Ovary (tissue), 9 donors: ENCODE measurements around the gene CUEDC2. TPM values are rescaled to one million over a fixed set of nuclear protein-coding genes. Genes with fewer than 3 reads are reported as not detected.

Experiments
- DNase-seq, 5 donors: peaks; one replicate each; pipeline ENCODE4 v3.0.0-alpha.2; 2019 to 2020
- H3K27ac ChIP-seq, 2 donors: fragments of 200-600 bp; one replicate each; pipeline versions ENCODE4 v1.5.1 to v1.8.0; 2019 to 2022
- H3K27me3 ChIP-seq: fragments of 200-600 bp; one replicate; pipeline ENCODE4 v1.8.0; 2022
- H3K36me3 ChIP-seq: fragments of 200-600 bp; sonication (generic); one replicate; pipeline ENCODE4 v1.5.1; 2019
- H3K4me1 ChIP-seq: one replicate; pipeline ENCODE4 v1.8.1; 2013; ENCODE audit warnings: mild to moderate bottlenecking, moderate library complexity; ENCODE audit not compliant: insufficient read depth
- H3K4me3 ChIP-seq: fragments of 200-600 bp; sonication (generic); one replicate; pipeline ENCODE4 v1.5.1; 2017
- H3K9me3 ChIP-seq, 2 donors: fragments of 200-600 bp in 1 of 2; sonication (generic) in 1 of 2; one replicate each; pipeline versions ENCODE4 v1.5.1 to v1.8.1; 2013 to 2019; ENCODE audit warnings: mild to moderate bottlenecking in 1 of 2, moderate library complexity in 1 of 2
- EP300 ChIP-seq: sonication (generic); formaldehyde crosslinking; IDR thresholded peaks from one replicate; pipeline ENCODE4 v1.6.1; 2017; ENCODE audit warnings: antibody characterized with exemption
- POLR2A ChIP-seq: fragments of 450-650 bp; IDR thresholded peaks from one replicate; pipeline ENCODE4 v1.6.1; 2017; ENCODE audit warnings: antibody characterized with exemption, mild to moderate bottlenecking, moderate library complexity
- WGBS, 3 donors: extraction: QIAGEN DNeasy Blood & Tissue Kit in 1 of 3; methylation state at CpG; one replicate each; pipeline versions ENCODE4 v1.1.5 to v1.1.7; 2013 to 2017; 5-methylcytosine and 5-hydroxymethylcytosine counted together
- intact Hi-C, 4 donors: fragments of 100-400 bp; cut with DNase I; formaldehyde crosslinking; loops; one replicate each; pipeline versions ENCODE4 v1.11.0 to v1.15.1; 2022 to 2023
- polyA plus RNA-seq, 2 donors: library from polyadenylated mRNA; stranded (reverse); fragments of 200-250 nt in 1 of 2; fragments of 350-450 nt in 1 of 2; fragmentation: Illumina TruSeq in 1 of 2; extraction: RNeasy Lipid Tissue Mini Kit (QIAGEN cat#74804) in 1 of 2; gene quantifications; one replicate each; pipeline ENCODE4 v1.2.3, GENCODE V29; 2013 to 2014
- total RNA-seq, 7 donors: library from RNA; depleted of rRNA in 2 of 7; stranded (reverse); fragments of >200 nt in 2 of 7; fragmentation: NEBNext Ultra II Directional in 3 of 7; extraction: Animal tissue kit (Norgen Biotek cat#: 25700) in 3 of 7; gene quantifications; one replicate each; pipeline versions ENCODE4 v1.1.0 to v1.2.4, GENCODE V29; 2016 to 2023
- TF ChIP-seq, protein P1 (sequence below), 3 donors: fragments of 450-650 bp in 2 of 3; fragments of 200-600 bp in 1 of 3; IDR thresholded peaks; one replicate each; pipeline versions ENCODE4 v1.5.1 to v1.8.0; 2016 to 2022; ENCODE audit warnings: antibody characterized with exemption in 3 of 3, mild to moderate bottlenecking in 1 of 3
- donor health status: DM: no; HTN: no; CAD: no; lungs with moderate emphysema.
- donor health status: DM: no; HTN: no; CAD: no.
- donor health status: Bipolar disorder and iron deficiency.
- donor health status: DM: yes; HTN: yes; CAD: no.
- donor health status: DM: no; HTN: no; CAD: no.
- donor health status: DM: yes; HTN: yes; CAD: no.

The CUEDC2 gene
- total and polyA plus RNA-seq, 9 donors, result 34.7 to 76.5 (median 61.7) TPM

DNA sequence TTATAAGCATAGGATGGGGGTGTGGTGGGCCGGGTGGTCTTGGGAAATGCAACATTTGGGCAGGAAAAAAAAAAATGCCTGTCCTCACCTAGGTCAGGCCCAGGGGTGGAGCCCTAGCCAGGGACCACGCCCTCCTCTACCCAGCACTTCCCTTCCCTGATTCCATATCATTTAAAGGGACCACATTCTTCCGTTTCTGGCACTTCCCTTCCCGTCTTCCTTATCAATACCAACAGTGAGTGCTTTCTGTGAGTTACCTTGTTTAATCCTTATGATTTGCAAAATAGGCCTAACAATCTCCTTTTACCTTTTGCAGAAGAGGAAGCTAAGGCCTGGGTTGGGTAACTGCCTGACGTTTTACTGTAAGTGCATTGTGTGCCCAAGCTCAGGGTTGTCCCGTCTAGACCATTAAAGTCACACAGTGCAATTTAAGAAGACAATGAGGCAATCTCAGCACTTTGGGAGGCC, 35.6 kb upstream of the CUEDC2 start:
- 54 to 65% (median 63%) methylated on average over 6 of the region's 6 CpGs for WGBS, 3 donors
- no peak overlapping the region for H3K4me3 ChIP-seq
- H3K4me1 ChIP-seq, result no peaks in the 10 kb centered on the region
- no peak overlapping the region for H3K27ac ChIP-seq
- H3K36me3 ChIP-seq, result no peaks in the 10 kb centered on the region
- H3K9me3 ChIP-seq, result no peaks in the 10 kb centered on the region
- DNase-seq, result no peak
- TF ChIP-seq EP300 (no peak), POLR2A (no peak)
- TF ChIP-seq, protein P1, sequence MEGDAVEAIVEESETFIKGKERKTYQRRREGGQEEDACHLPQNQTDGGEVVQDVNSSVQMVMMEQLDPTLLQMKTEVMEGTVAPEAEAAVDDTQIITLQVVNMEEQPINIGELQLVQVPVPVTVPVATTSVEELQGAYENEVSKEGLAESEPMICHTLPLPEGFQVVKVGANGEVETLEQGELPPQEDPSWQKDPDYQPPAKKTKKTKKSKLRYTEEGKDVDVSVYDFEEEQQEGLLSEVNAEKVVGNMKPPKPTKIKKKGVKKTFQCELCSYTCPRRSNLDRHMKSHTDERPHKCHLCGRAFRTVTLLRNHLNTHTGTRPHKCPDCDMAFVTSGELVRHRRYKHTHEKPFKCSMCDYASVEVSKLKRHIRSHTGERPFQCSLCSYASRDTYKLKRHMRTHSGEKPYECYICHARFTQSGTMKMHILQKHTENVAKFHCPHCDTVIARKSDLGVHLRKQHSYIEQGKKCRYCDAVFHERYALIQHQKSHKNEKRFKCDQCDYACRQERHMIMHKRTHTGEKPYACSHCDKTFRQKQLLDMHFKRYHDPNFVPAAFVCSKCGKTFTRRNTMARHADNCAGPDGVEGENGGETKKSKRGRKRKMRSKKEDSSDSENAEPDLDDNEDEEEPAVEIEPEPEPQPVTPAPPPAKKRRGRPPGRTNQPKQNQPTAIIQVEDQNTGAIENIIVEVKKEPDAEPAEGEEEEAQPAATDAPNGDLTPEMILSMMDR (IDR thresholded peaks at IDR 0.05), result no peak
- no peaks in the 10 kb centered on the region for H3K27me3 ChIP-seq
- intact Hi-C loops, result no loop called here

DNA sequence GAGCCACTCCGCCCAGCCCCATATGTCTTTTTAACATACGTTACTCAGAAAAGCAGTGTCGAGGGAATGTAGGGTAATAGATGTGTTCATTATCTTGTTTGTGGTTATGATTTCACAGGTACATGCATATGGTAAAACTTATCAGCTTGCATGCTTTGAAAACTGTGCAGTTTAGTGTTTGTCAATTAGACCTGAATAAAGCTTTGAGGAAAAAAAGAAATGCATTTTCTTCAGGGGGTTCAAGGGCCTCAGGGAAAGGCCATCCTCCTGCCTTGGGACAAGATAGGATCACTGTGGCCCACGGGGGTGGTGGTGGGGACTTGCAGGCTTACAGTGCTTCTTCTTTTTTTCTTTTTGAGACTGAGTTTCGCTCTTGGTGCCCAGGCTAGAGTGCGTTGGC, 34.9 kb upstream of the CUEDC2 start:
- DNase-seq, result no peak
- intact Hi-C loops, result no loop called here
- no peaks in the 10 kb centered on the region for H3K9me3 ChIP-seq
- H3K27ac ChIP-seq, result no peak overlapping the region
- WGBS, 3 donors, result 68 to 85% (median 73%) methylated on average over 6 of the region's 6 CpGs
- H3K36me3 ChIP-seq, result no peaks in the 10 kb centered on the region
- no peak overlapping the region for H3K4me3 ChIP-seq
- no peaks in the 10 kb centered on the region for H3K4me1 ChIP-seq
- H3K27me3 ChIP-seq, result no peaks in the 10 kb centered on the region
- TF ChIP-seq, protein P1 (IDR thresholded peaks at IDR 0.05), result no peak
- no peak for TF ChIP-seq POLR2A
- TF ChIP-seq EP300, result no peak

DNA sequence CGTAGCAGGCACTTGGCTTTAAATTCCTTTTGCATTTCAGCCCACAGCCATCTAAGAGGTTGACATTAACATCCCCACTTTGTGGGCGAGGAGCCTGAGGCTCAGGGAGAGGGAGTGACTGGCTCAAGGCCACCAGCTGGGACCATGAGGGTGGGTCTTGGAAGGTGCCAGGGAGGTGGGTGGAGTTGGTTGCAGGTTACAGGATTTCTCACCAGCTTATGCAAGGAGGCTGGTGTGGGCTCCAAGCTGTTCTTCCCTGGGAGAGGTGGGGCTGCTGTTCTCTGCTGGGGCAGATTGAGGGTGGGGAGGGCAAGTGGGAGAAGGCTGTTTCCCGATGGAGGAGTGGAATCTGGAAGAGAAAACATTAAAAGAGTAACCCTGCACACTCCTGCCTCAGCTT, 33.1 kb upstream of the CUEDC2 start:
- no peak overlapping the region for H3K27ac ChIP-seq
- H3K27me3 ChIP-seq, result no peaks in the 10 kb centered on the region
- no peaks in the 10 kb centered on the region for H3K36me3 ChIP-seq
- H3K4me1 ChIP-seq, result peaks cover 4% of the 10 kb centered on the region
- no peaks in the 10 kb centered on the region for H3K9me3 ChIP-seq
- TF ChIP-seq, protein P1 (IDR thresholded peaks at IDR 0.05), result no peak
- no peak for DNase-seq
- intact Hi-C loops, result no loop called here
- WGBS, 3 donors, result 38 to 45% (median 44%) methylated on average over 3 of the region's 3 CpGs
- H3K4me3 ChIP-seq, result no peak overlapping the region

DNA sequence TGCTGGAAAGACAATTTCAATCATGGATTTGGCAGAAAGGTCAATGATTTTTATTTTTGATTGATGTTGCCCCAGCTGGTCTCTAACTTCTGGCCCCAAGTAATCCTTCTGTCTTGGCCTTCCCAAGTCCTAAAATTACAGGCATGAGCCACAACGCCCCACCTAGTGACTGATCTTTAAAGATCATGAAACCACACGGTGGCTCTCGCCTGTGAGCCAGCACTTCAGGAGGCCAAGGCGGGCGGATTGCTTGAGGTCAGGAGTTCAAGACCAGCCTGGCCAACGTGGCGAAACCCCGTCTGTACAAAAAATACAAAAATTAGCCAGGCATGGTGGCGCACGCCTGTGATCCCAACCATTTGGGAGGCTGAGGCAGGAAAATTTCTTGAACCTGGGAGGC, 31.6 kb upstream of the CUEDC2 start:
- Histone ChIP-seq H3K9me3 (no peaks in the 10 kb centered on the region), H3K4me3 (no peak overlapping the region), H3K4me1 (peaks cover 4% of the 10 kb centered on the region), H3K27ac (no peak overlapping the region), H3K36me3 (no peaks in the 10 kb centered on the region), H3K27me3 (no peaks in the 10 kb centered on the region)
- WGBS, 3 donors, result 84 to 91% (median 85%) methylated on average over 10 of the region's 10 CpGs
- intact Hi-C loops, result no loop called here
- DNase-seq, result no peak
- TF ChIP-seq, protein P1 (IDR thresholded peaks at IDR 0.05), result no peak
- TF ChIP-seq POLR2A, result no peak
- no peak for TF ChIP-seq EP300
